NCI-H2196 (cell line): Measurements from ENCODE around the gene CDK17.
"Not testable (repeated sequence)": the region's sequence is repeated elsewhere in the genome, so short reads cannot be mapped to it uniquely, and the experiment has no call there.

Experiments
- DNase-seq: peaks from one replicate; lab custom pipeline; 2025; ENCODE audit not compliant: unreplicated experiment; lab: John Stamatoyannopoulos, UW

CDK17 gene

GRCh38 chr12:96395236-96395635 lies 5.0 kb downstream of the CDK17 start:
- no peak for DNase-seq

- DNase-seq, result not testable (repeated sequence)
Measured at GRCh38 chr12:96393229-96393628, 7.0 kb downstream of the CDK17 start.

GRCh38 chr12:96392397-96392796 lies 7.8 kb downstream of the CDK17 start:
- no peak for DNase-seq

- DNase-seq, result no peak
Measured at GRCh38 chr12:96387981-96388380, 12.3 kb downstream of the CDK17 start.

- DNase-seq, result no peak
Measured at GRCh38 chr12:96386794-96387193, 13.4 kb downstream of the CDK17 start.

- no peak for DNase-seq
Measured at GRCh38 chr12:96383991-96384390, 16.2 kb downstream of the CDK17 start.

GRCh38 chr12:96383371-96383770 lies 16.9 kb downstream of the CDK17 start:
- DNase-seq, result no peak

GRCh38 chr12:96379743-96380142 lies 20.5 kb downstream of the CDK17 start:
- not testable (repeated sequence) for DNase-seq

- DNase-seq, result no peak
Measured at GRCh38 chr12:96378319-96378718, 21.9 kb downstream of the CDK17 start.

GRCh38 chr12:96376865-96377264 lies 23.4 kb downstream of the CDK17 start:
- DNase-seq, result no peak

- no peak for DNase-seq
Measured at GRCh38 chr12:96375841-96376604, 24.2 kb downstream of the CDK17 start.

GRCh38 chr12:96375170-96375569 lies 25.1 kb downstream of the CDK17 start:
- DNase-seq, result no peak

GRCh38 chr12:96371790-96372699 lies 28.2 kb downstream of the CDK17 start:
- DNase-seq, result no peak

GRCh38 chr12:96371138-96371789 lies 29.0 kb downstream of the CDK17 start:
- DNase-seq, result no peak

- DNase-seq, result no peak
Measured at GRCh38 chr12:96368687-96369086, 31.6 kb downstream of the CDK17 start.

GRCh38 chr12:96368233-96368632 lies 32.0 kb downstream of the CDK17 start:
- DNase-seq, result peak; percentile 53

- no peak for DNase-seq
Measured at GRCh38 chr12:96366381-96366654, 33.9 kb downstream of the CDK17 start.

- no peak for DNase-seq
Measured at GRCh38 chr12:96365604-96366380, 34.4 kb downstream of the CDK17 start.

GRCh38 chr12:96364092-96364700 lies 36.0 kb downstream of the CDK17 start:
- DNase-seq, result no peak

- no peak for DNase-seq
Measured at GRCh38 chr12:96361074-96361473, 39.2 kb downstream of the CDK17 start.

GRCh38 chr12:96360550-96360949 lies 39.7 kb downstream of the CDK17 start:
- no peak for DNase-seq
